GM12865 (cell line): ENCODE data around the gene GRAMD1B.

Experiments used
- DNase-seq: peaks from one replicate; pipeline ENCODE4 v3.0.0; 2010; ENCODE audit warnings: low read depth
- H3K4me3 ChIP-seq: 2 replicates; pipeline ENCODE4 v1.5.1; 2011; ENCODE audit warnings: mild to moderate bottlenecking, low read depth, low read length, control low read depth
- CTCF ChIP-seq: IDR thresholded peaks from 2 replicates; pipeline ENCODE4 v1.5.1; 2011; ENCODE audit warnings: low read length, control low read depth, low read depth, inconsistent platforms; ENCODE audit not compliant: insufficient read depth; ENCODE audit errors: missing control alignments

GRAMD1B gene

GRCh38 chr11:123556633-123557032 lies 126.6 kb downstream of the GRAMD1B start:
- DNase-seq, result no peak
- no peak for TF ChIP-seq CTCF
- H3K4me3 ChIP-seq, result no peak overlapping the region

GRCh38 chr11:123558536-123559315 lies 128.7 kb downstream of the GRAMD1B start:
- no peak for DNase-seq
- no peak overlapping the region for H3K4me3 ChIP-seq
- TF ChIP-seq CTCF, result no peak

- H3K4me3 ChIP-seq, result no peak overlapping the region
- TF ChIP-seq CTCF, result no peak
- no peak for DNase-seq
Observed at GRCh38 chr11:123559523-123559955, 129.5 kb downstream of the GRAMD1B start.

GRCh38 chr11:123560006-123560405 lies 129.9 kb downstream of the GRAMD1B start:
- no peak for DNase-seq
- H3K4me3 ChIP-seq, result no peak overlapping the region
- TF ChIP-seq CTCF, result no peak

- no peak overlapping the region for H3K4me3 ChIP-seq
- DNase-seq, result no peak
- TF ChIP-seq CTCF, result no peak
Observed at GRCh38 chr11:123561431-123561800, 131.3 kb downstream of the GRAMD1B start.

- DNase-seq, result no peak
- H3K4me3 ChIP-seq, result no peak overlapping the region
- no peak for TF ChIP-seq CTCF
Observed at GRCh38 chr11:123562158-123562557, 132.1 kb downstream of the GRAMD1B start.

- H3K4me3 ChIP-seq, result no peak overlapping the region
- DNase-seq, result no peak
- TF ChIP-seq CTCF, result no peak
Observed at GRCh38 chr11:123562829-123563228, 132.8 kb downstream of the GRAMD1B start.
